Effector CD4-positive, alpha-beta T cell (primary cell): ENCODE results near the gene SLC4A4.

Experiments
- DNase-seq: peaks from one replicate; pipeline ENCODE4 v3.0.0-alpha.2; 2020

The SLC4A4 gene

GRCh38 chr4:71474731-71475130, 135.9 kb downstream of the SLC4A4 start:
- no peak for DNase-seq

GRCh38 chr4:71476240-71476639, 137.4 kb downstream of the SLC4A4 start:
- DNase-seq: no peak

- DNase-seq: no peak
Observed at GRCh38 chr4:71486550-71487343, 147.9 kb downstream of the SLC4A4 start.

GRCh38 chr4:71487344-71487920, 148.6 kb downstream of the SLC4A4 start:
- no peak for DNase-seq

GRCh38 chr4:71494539-71494938, 155.7 kb downstream of the SLC4A4 start:
- no peak for DNase-seq

- no peak for DNase-seq
Observed at GRCh38 chr4:71495454-71495853, 156.6 kb downstream of the SLC4A4 start.

GRCh38 chr4:71497078-71497477, 158.3 kb downstream of the SLC4A4 start:
- DNase-seq: no peak

GRCh38 chr4:71498002-71498401, 159.2 kb downstream of the SLC4A4 start:
- DNase-seq: no peak

GRCh38 chr4:71498625-71499024, 159.8 kb downstream of the SLC4A4 start:
- DNase-seq: no peak

- no peak for DNase-seq
Observed at GRCh38 chr4:71501992-71502391, 163.2 kb downstream of the SLC4A4 start.

GRCh38 chr4:71518283-71518989, 179.6 kb downstream of the SLC4A4 start:
- DNase-seq: no peak

- no peak for DNase-seq
Observed at GRCh38 chr4:71520308-71520707, 181.5 kb downstream of the SLC4A4 start.

- no peak for DNase-seq
Observed at GRCh38 chr4:71520850-71521249, 182.0 kb downstream of the SLC4A4 start.

- DNase-seq: no peak
Observed at GRCh38 chr4:71524756-71525155, 185.9 kb downstream of the SLC4A4 start.

GRCh38 chr4:71526637-71527406, 188.0 kb downstream of the SLC4A4 start:
- no peak for DNase-seq

- DNase-seq: no peak
Observed at GRCh38 chr4:71532407-71532806, 193.6 kb downstream of the SLC4A4 start.

- no peak for DNase-seq
Observed at GRCh38 chr4:71533121-71533520, 194.3 kb downstream of the SLC4A4 start.

GRCh38 chr4:71537551-71538065, 198.8 kb downstream of the SLC4A4 start:
- DNase-seq: no peak

- no peak for DNase-seq
Observed at GRCh38 chr4:71538528-71538927, 199.7 kb downstream of the SLC4A4 start.

- no peak for DNase-seq
Observed at GRCh38 chr4:71540749-71541269, 202.0 kb downstream of the SLC4A4 start.

GRCh38 chr4:71541541-71541940, 202.7 kb downstream of the SLC4A4 start:
- DNase-seq: no peak

GRCh38 chr4:71545168-71545567, 206.3 kb downstream of the SLC4A4 start:
- DNase-seq: no peak
